ENCODE data around the gene MINDY4. TPM values are rescaled to one million over a fixed set of nuclear protein-coding genes. Genes with fewer than 3 reads are reported as not detected.

MINDY4 gene
- total and polyA plus RNA-seq, 2 of the 4 experiments (the other 2 are of a cell fraction) = 1.8 to 3.6 TPM

GRCh38 chr7:30740417-30741181, 30.6 kb upstream of the MINDY4 start:
- BruUV-seq (replicated peaks) = no TSS peak
- no peaks in the 10 kb centered on the region for H3K36me3 ChIP-seq (ENCODE audit: control insufficient read depth, insufficient read depth, low read length)
- H3K23ac ChIP-seq (ENCODE audit: low read depth, low read length) = no peak overlapping the region
- no peak overlapping the region for H2BK15ac ChIP-seq (ENCODE audit: low read depth, low read length)
- H3K9me1 ChIP-seq (ENCODE audit: insufficient read depth, low read length) = no peaks in the 10 kb centered on the region
- no peak overlapping the region for H2BK5ac ChIP-seq (ENCODE audit: low read depth, low read length, poor library complexity, severe bottlenecking)
- WGBS, 2 experiments (ENCODE audit: extremely low coverage in 2 of 2, insufficient read length in 1 of 2) = 76% methylated on average over 6 of the region's 14 CpGs; no CpG with 5 or more reads in 1 of the 2 experiments
- H3K9me3 ChIP-seq (ENCODE audit: control insufficient read depth, insufficient read depth, low read length) = no peaks in the 10 kb centered on the region; the same call in 1 of the 2 replicates
- in situ Hi-C loops (cut with MboI; ENCODE audit: low sequenced_read_pairs) (no loop called here), intact Hi-C loops (cut with micrococcal nuclease) (loop anchor here (2.0 to 5.0 kb wide), 4 partner anchors 113 to 242 kb away; no protein-coding TSS in a partner anchor), dilution Hi-C loops (cut with HindIII; ENCODE audit: low sequenced_read_pairs, unreplicated experiment) (no loop called here)
- peak overlapping the region; percentile 82 for H2AFZ ChIP-seq (replicated peaks; ENCODE audit: low read length, poor library complexity)
- no peak overlapping the region for H3K56ac ChIP-seq (ENCODE audit: extremely low read depth, insufficient read depth, low read length)
- H3K4me2 ChIP-seq (ENCODE audit: low read depth, low read length) = no peak overlapping the region
- H3K27ac ChIP-seq (ENCODE audit: insufficient read depth, low read length) = no peak overlapping the region
- no peak overlapping the region for H2BK120ac ChIP-seq (ENCODE audit: low read depth, low read length)
- H2AK5ac ChIP-seq (ENCODE audit: low read depth, low read length) = 0 out of 2 replicates have a peak overlapping the region, but pooled peaks have one; percentile 8
- no peaks in the 10 kb centered on the region for H3K79me1 ChIP-seq (ENCODE audit: low read depth in 1 of 2, low read length in 2 of 2)
- no peak overlapping the region for H3K4me3 ChIP-seq (ENCODE audit: insufficient read depth, low read depth, low read length)
- no peak overlapping the region for H4K8ac ChIP-seq (ENCODE audit: low read depth in 2 of 2, low read length in 2 of 2)
- no peak overlapping the region for H3K9ac ChIP-seq (ENCODE audit: low read depth, low read length)
- H3K18ac ChIP-seq (ENCODE audit: low read depth, low read length) = no peak overlapping the region
- no peak overlapping the region for H4K91ac ChIP-seq (ENCODE audit: insufficient read depth, low read depth, low read length)
- H3K4ac ChIP-seq (ENCODE audit: low read depth, low read length) = no peak overlapping the region
- H2BK20ac ChIP-seq (ENCODE audit: low read depth, low read length) = no peak overlapping the region
- no peak overlapping the region for H2AK9ac ChIP-seq (replicated peaks; ENCODE audit: low read depth, low read length, poor library complexity)
- no peak overlapping the region for H3K14ac ChIP-seq (replicated peaks; ENCODE audit: low read depth, low read length)
- ATAC-seq (ENCODE audit: low read depth) (peak; percentile 93), DNase-seq (peak; percentile 55)
- H3K27me3 ChIP-seq (ENCODE audit: control insufficient read depth, insufficient read depth, low read length) = peaks cover 11% of the 10 kb centered on the region
- no peaks in the 10 kb centered on the region for H3K4me1 ChIP-seq (ENCODE audit: control insufficient read depth, insufficient read depth, low read length)
- CTCF ChIA-PET = interaction anchor here (0.6 to 1.4 kb wide), 7 partner anchors 9 to 302 kb away, joined by 3 to 6 read pairs (median 3); partner anchors contain the start of gene INMT
- H4K5ac ChIP-seq (ENCODE audit: low read depth, low read length) = no peak overlapping the region
- no peaks in the 10 kb centered on the region for H4K20me1 ChIP-seq (ENCODE audit: insufficient read depth, low read length)
- POLR2A ChIA-PET (ENCODE audit: unreplicated experiment) = no interaction called here
- TF ChIP-seq FOS (IDR thresholded peaks at IDR 0.05; ENCODE audit: low read depth, low read length) (no peak), BHLHE40 (IDR thresholded peaks at IDR 0.05; ENCODE audit: low read depth, low read length) (no peak), CEBPB (IDR thresholded peaks at IDR 0.05; ENCODE audit: low read depth, low read length) (no peak), CTCF (conservative IDR thresholded peaks at IDR 0.05; ENCODE audit: low read depth, low read length) (peak; percentile 94), MAFK (IDR thresholded peaks at IDR 0.05; ENCODE audit: low read depth, low read length) (no peak), SMC3 (IDR thresholded peaks at IDR 0.05; ENCODE audit: low read depth, low read length) (peak; percentile 80), RFX5 (IDR thresholded peaks at IDR 0.05; ENCODE audit: low read depth, low read length) (no peak), MXI1 (IDR thresholded peaks at IDR 0.05; ENCODE audit: borderline replicate concordance, low read depth, low read length) (no peak), RCOR1 (IDR thresholded peaks at IDR 0.05; ENCODE audit: insufficient replicate concordance, low read length) (no peak), ELK1 (IDR thresholded peaks at IDR 0.05; ENCODE audit: borderline replicate concordance, low read depth, low read length) (no peak), POLR2A (IDR thresholded peaks at IDR 0.05; ENCODE audit: low read depth, low read length) (no peak), MAZ (IDR thresholded peaks at IDR 0.05; ENCODE audit: borderline replicate concordance, low read depth, low read length) (no peak; the same call in 1 of the 2 replicates), CHD1 (IDR thresholded peaks at IDR 0.05; ENCODE audit: low read depth, low read length) (no peak), RAD21 (IDR thresholded peaks at IDR 0.05; ENCODE audit: low read length) (peak; percentile 86)
- TF ChIP-seq, protein P1, sequence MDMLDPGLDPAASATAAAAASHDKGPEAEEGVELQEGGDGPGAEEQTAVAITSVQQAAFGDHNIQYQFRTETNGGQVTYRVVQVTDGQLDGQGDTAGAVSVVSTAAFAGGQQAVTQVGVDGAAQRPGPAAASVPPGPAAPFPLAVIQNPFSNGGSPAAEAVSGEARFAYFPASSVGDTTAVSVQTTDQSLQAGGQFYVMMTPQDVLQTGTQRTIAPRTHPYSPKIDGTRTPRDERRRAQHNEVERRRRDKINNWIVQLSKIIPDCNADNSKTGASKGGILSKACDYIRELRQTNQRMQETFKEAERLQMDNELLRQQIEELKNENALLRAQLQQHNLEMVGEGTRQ (IDR thresholded peaks at IDR 0.05; ENCODE audit: low read depth, low read length) = no peak

All from IMR-90 (cell line).